Measurements from ENCODE around the gene GNAT2.

The GNAT2 gene

DNA sequence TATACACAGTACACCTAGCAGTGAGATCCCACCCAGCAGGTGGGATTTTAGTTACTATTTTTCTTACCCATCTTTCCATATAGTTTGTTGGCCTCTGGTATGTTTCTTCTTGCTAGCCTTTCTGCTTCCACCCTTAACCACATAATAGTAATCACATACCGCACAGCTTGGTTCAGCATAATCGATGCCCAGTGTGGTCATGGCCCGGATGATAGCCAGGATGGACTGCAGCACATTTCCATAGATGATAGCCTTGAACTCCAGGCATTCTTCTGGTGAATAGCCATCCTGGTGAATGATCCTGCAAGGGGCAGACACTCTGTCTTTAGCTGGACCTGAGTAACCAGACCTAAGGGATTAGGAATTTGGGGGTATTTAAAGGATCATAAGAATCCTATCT is 9.5 kb downstream of the GNAT2 start:
- DNase-seq: no peak

DNA sequence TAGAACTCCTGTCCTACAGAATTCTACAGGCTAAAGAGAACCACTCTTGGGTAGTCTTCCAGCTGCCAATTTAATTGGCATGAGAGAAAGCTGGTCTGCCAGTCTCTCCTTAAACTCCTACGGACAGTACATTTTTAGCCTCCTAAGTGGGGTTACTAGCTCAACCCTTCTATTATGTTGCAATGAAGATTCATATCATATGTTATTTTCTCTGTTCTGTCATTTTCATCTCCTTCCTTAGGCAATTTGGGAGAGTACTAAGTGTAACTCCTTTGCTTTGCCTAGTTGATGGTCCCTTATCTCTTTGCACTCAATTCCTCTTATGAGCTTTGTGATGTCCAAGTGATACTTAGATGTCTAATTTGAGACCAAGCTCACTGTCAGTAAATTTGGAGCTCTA is 14.0 kb downstream of the GNAT2 start:
- DNase-seq: no peak

DNA sequence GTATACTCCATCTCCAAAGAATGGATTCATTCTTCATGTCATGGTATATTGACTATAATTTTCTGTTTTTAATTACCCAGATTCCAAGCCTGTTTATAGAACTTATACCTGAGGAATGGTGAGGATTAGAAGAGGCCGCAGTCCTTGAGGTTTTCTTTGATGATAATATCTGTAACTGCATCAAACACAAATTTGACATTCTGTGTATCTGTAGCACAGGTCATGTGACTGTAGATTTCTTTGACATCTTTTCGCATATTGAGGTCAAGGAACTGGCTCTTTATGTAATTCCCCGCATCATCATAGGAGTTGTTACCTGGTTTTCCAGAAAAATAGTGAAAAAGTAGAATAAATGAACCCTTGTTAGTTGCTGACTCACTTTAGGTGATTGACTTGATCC is 16.2 kb downstream of the GNAT2 start:
- DNase-seq: no peak

DNA sequence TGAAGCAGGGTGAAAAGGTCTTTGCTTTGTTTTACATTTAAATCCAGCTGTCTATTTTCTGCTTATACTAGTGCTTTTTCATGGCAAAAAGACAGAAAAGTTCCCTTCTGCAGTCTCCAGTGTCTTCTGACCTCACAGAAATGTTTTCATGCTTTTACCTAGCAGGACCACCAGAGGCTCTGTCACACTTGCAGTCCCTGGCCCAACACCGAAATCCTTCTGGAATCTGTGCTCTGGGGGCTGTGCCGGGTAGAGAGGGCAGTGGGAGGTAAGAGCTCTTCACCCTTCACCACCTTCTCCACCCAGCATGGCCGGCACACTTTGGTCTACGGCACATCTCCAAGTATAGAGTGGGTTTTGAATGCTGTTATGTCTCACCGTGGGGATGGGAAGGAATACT is 20.8 kb downstream of the GNAT2 start:
- DNase-seq: no peak

DNA sequence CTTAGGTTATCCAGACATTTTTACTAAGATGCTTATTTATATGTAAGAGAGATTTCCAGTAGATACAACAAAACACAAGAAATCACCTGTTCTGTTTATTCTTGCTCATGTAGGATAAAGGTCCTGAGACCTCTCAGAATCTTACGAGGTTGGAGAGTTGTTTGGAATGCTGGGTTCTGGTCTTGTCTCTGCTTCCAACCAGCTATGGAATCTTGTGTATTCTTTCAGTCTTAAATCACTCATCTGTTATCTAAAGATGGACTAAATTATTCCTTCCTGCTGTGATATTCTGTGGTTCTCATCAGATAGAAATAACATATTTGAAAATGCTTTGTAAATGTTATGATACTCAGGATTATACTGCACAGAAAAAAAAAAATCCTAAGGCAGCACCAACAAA is 21.3 kb downstream of the GNAT2 start:
- no peak for DNase-seq

DNA sequence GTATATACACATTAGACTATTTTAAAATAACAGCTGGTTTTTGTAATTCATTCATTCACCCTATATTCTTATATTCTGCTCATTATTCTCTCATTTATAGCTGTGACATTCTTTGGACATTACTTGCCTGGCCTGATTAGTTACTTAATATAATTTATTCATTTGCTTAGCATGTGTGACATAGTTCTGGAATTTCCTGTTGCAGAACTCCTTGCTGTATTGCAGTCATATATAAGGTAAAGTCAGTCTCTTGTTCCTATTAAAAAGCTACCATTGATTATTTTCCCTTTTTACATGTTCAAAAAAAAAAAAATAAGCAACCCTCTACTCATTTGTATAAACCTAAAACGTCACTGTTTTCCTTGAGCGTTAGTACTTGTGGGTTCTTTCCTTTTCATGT is 23.9 kb downstream of the GNAT2 start:
- DNase-seq: no peak

DNA sequence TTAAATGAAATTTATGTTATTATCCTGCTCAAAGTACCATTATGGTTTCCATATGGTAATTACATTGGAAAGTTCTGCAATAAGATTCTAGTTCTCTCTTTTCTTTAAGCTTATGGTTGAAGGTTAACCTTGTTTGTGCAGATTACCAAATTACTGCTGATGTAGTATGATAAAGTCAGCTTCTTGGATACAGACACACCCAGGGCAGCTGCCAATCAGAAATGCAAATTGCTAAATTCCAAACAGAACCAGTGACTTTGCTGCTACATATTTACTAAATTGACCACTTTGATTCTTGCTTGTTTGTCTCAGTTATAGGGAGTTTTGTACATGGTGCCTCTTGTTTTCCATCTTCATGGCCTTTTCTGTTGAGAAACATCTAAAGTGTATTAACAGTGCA is 26.5 kb downstream of the GNAT2 start:
- no peak for DNase-seq

DNA sequence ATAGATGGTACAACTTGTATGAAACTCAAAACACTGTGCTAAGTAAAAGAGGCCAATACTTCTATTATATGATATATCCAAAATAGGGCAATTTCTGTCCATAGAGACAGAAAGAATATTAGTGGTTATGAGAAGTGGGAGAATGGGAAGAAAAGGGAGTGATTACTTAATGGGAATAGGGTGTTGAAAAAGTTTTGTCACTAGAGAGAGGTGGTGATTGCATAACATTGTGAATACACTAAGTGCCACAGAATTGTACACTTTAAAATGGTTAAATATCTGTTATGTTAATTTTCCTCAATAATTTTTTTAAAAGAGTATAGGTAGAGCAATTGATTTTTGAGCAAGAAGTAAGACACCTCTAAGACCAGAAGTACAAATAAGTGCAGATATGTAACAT is 29.7 kb downstream of the GNAT2 start:
- DNase-seq: no peak

DNA sequence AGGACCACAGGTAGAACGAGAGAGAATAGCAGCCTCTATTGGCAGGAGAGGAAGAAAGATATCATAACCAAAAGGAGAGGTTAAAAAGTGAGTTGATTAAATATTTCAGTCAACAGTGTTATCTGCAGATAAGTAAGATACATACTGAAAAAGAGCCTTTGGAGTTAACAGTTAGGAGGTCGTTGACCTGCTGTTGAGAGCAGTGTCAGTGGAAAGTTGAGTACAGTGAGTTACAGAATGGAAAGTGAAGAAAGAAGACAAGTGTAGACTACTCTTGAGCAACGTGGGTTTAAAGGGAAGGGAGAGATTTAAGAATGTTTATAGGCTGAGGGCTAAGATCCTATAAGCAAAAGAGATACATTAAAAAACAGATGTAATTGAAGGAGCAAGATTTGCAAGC is 30.2 kb downstream of the GNAT2 start:
- DNase-seq: no peak

DNA sequence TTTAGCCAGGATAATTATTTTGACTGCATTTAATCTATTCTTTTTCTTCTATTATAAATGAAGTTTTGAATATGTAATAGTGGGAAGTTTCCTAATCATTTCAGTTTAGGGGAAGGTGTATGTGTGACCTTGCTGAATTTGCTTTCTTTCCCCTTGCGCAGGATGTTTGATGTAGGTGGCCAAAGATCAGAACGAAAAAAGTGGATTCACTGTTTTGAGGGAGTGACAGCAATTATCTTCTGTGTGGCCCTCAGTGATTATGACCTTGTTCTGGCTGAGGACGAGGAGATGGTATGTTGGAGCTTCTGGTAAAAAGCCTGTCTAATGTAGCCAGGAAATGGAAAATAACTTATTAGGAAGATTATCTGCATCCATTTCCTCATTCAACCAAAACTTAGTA is 33.4 kb downstream of the GNAT2 start:
- no peak for DNase-seq

DNA sequence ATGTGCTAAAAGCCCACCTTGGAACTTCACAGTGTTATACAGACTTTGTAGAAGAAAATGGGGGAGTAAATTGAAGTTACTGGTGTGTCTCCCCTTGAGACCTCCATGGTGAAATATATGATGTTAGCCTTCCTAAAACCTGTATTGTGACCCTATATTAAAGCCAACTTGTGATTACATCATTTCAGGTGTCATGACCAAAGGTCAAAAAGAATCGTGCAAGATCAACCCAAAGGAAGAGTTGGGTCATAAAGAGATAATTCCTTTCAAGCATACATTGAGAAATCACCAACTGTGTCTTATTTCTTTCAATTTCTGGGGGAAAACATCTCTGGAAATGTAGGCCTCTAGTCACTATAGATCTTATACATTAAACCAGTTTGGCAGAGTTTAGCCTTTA is 34.6 kb downstream of the GNAT2 start:
- no peak for DNase-seq

DNA sequence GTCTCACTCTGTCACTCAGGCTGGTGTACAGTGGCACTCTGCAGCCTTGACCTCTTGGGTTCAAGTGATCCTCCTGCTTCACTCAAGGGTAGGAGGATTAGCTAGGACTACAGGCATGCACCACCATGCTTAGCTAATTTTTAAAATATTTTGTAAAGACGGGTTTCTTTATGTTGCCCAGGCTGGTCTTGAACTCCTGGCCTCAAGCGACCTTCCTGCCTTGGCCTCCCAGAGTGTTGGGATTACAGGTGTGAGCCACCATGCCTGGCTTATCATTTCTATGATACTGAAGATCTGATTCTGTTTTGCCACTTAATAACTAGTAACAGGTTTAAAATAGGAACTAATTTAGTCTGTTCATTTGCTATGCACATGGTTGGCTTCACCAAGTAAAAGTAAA is 37.4 kb downstream of the GNAT2 start:
- DNase-seq: no peak

DNA sequence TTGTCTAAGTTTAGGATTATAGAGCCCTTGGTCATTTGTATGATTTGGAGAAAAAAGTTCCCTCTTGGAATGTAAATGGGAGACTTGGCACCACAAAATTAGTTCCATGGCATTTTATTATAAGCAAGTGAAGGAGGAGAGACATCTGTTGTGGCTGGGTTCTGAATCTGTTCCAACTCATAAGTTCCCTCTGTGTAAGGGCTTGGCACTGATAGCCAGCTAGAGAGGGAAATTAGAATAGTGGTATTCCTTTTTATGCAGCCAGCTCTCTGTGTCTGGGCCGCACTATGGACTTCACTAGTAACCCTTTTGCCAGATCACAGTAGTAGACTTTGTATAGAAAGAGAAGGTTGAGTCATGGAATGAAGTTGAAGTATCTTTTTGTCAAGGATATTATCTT is 39.9 kb downstream of the GNAT2 start:
- peak in 1 of 14 donors; percentile 65 for DNase-seq

DNA sequence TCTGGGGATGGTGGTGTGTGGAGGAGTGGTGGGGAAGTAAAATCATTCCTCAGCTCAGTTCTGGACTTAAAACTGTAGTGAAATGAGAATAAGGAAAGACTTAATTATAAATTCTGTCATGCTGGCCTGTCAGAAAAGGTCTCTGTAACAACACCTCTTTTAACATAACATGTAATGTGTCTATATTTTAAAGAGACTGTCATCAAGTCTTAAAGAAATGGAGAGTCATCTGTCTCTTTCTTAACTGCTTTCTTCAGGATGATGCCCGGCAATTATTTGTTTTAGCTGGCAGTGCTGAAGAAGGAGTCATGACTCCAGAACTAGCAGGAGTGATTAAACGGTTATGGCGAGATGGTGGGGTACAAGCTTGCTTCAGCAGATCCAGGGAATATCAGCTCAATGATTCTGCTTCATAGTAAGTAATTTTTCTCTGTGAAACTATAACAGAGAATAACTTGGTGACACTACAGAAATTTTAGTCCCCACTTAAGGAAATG is 40.4 kb downstream of the GNAT2 start:
- DNase-seq: no peak

DNA sequence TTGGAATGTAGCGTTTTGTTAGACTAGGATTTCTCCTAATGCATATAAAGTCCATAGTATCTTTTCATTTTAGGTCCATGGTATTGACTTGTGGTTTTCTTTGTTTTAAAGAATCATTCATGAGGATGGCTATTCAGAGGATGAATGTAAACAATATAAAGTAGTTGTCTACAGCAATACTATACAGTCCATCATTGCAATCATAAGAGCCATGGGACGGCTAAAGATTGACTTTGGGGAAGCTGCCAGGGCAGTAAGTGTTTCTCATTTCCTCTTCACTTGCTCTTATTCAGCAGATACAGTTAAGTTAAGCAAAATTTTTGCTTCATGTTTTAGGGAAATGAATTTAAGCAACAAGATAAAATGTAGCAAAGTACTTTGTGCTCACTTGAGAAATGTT is 45.6 kb downstream of the GNAT2 start:
- no peak for DNase-seq

DNA sequence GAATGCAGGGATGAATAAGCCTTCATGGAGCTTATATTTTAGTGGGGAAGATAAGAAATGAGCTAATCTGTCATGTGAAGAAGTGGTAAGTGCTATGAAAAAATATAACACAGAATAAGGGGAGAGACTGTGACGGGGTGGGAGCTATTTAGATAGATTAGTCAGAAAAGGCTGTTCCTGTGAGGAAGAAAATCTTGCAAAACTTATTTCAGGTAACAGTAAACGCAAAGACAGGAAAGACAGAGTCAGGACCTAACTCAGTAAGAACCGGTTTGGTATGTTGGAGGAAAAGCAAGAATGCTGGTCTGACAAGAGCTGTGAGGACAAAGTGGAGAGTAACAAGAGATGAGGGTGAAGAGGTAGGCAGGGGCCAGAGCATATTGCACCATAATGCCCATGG is 49.0 kb downstream of the GNAT2 start:
- DNase-seq: no peak

DNA sequence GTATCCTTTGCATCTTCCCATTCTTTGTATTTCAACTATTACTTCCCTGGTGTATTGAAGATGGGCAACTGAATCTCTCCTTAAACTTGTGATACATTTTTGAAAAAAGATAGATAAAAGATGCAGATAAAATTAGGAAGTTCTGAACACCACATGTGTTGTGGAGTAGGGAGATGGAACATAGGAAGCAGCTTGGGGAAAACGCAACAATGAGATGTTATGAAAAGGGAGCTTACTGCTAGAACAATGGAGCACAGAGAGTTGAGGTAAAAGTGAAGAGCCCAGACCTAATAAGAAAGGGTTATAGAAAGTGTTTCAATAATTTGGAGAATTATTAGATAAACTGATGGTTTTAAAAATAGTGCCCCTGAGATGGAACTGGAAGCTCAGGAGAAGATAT is 50.1 kb downstream of the GNAT2 start:
- DNase-seq: no peak

DNA sequence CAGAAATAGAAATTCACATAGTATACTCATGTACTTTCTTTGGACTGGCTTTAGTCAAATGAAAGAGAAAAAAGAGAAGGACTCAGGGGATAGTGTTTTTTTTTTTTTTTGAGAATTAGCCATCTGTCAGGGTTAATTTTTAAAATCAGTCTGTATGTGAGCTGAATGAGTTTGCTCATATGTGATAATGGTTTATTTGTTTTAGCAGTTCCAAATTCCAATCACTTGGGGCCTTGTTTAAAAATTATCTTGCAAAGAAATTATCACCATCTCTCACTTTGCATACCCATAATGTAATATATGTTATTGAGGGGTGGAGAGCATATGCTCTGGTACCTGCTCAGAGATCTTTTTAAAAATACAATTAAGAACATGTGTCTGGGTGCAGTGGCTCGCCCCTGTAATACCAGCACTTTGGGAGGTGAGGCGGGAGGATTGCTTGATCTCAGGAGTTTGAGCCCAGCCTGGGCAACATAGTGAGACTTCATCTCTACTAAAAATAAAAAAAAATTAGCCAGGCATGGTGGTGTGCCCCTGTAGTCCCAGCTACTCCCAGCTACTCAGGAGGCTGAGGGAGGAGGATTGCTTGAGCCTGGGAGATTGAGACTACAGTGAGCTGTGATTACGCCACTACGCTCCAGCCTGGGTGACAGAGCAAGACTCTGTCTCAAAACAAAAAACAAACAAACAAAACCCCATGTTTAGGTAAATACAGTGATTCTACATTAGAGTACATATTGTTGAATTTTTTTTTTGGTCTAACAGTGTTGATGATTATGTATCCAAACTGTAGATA is 51.3 kb downstream of the GNAT2 start:
- no peak for DNase-seq

DNA sequence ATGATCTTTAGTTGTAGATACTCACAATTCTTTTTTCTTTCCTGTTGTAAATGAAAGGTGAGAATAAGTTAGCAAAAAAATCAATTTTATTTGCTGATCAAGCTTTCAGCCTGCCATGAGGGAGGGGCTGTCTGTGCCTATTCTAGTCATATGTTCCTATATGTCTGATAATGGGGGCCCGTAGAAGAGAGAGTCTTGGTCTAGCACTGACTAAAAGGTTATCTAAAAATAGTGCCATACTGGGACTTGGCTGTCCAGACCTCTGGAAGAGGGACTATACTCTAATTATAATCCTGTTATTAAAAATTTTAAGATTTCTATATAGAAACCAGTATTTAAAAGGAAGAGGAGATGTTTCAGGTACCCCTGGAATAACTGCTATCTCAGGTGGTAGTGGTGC is 52.4 kb downstream of the GNAT2 start:
- no peak for DNase-seq

DNA sequence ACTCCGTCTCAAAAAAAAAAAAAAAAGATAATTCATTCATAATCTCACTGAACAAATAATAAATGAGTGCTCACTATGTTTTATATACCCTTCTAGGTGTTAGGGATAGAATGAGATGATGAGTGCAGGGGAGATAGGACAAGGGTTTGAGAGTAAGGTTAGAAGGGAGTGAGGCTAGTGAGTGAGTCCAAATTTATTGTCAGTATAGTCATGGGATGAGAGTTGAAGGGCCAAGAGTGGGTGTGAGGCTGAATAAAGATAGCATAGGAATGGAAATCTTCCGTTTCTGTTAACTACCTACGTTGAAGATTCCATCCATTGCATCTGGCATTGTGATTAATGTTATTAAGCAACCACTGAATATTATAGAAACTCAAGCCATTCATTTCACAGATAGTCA is 54.2 kb downstream of the GNAT2 start:
- no peak for DNase-seq

DNA sequence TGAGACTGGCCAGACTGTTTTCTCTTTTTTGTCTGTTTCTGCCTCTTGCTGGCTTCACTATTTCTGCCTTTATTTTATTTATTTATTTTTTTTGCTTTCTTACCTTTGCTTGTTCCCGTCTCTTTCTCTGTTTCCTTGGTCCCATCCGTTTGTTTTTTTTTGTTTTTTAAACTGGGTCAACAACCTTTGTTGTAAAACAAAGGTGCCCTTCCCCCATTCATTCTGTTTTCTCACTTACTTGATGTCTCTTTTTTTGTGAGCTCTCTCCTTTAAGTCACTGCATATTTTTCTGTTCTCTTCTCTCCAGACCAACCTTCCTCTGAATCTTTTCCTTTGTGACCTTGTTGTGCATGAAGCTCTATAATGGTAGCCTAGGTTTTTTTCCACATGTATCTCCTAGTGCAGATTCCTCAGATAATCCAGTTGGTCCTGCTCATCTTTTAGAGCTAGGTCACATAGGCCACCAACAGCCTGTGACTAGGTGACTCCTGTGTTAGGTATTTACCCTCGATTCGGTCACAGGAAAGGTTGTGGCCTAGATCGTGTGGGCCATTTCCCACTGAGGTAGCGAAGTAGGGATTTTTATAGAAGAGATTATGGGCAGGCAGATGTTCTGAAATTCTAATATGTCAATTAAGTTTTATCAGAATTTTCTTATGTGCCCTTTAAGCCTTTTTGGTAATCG is 55.1 kb downstream of the GNAT2 start:
- no peak for DNase-seq

DNA sequence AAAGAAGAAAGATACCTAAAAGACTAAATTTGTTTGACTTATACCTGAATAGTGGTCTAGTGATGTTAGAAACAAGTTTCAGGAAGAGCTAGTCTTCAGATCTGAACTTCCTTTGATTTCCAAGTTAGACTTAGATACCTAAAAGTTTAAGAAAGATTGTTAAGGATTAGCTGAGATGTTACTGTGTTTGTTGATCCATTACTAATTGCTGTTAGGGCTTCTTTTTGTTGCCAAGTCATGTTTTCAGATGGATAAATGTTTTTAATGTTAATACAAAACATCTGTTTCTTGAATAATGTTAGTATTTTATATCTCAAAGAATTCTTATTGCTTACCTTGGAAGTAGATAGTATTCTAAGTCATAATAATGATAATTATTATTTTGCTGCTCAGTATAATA is 59.4 kb downstream of the GNAT2 start:
- DNase-seq: no peak

DNA sequence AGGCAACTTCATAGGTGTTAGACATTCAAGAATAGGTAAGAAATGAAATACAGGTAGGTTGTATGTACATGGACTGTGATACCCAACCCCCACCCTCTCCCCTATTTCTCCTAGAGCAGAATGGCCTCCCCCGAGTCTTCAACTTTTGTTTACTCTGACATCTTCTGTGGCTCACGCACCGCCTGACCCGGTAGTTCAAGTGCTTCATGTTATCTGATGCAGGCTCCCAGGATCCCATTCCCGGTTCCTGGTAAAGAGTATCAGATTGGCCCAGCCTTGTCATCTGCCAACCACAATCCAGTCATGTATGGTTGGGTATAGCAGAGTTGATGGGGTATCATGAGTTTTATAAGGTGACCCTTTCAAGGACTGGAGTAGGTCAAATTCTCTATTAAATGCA is 61.9 kb downstream of the GNAT2 start:
- no peak for DNase-seq

DNA sequence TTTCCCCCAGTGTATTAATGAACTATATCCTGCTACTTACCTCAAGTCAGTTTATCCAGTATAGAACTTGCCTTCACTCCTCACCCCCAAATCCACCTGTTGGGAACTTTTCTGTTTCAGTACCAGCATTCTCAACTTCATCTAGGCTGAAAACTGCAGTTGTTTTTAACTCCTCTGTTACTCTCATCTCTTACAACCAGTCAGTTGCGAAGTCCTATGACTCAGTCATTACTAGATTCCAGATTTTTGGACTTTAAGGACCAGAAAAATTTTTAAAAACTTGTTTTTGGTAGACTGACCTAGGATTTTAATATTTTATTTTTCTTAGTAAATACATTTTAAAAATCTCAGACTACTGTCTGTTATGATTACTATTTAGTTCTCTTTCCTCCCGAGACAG is 62.9 kb downstream of the GNAT2 start:
- DNase-seq: no peak

Data from C1 segment of cervical spinal cord (tissue), 14 donors.